ENCODE results near the gene VTA1.

VTA1 gene

GRCh38 chr6:142258757-142259156 lies 111.7 kb downstream of the VTA1 start:
- no peak for TF ChIP-seq EZH2phosphoT487 (IDR thresholded peaks at IDR 0.05; ENCODE audit: borderline replicate concordance)
- TF ChIP-seq CTCF (conservative IDR thresholded peaks at IDR 0.05; ENCODE audit: low read length) = no peak
- Histone ChIP-seq H3K4me2 (ENCODE audit: low read depth, low read length, poor library complexity, severe bottlenecking) (no peak overlapping the region), H3K9me3 (ENCODE audit: insufficient read depth, low read depth, low read length) (no peaks in the 10 kb centered on the region), H3K9ac (ENCODE audit: low read depth, low read length, poor library complexity, severe bottlenecking) (no peak overlapping the region), H3K4me3 (ENCODE audit: low read length, poor library complexity, severe bottlenecking) (no peak overlapping the region), H3K79me2 (ENCODE audit: insufficient read depth, low read length) (no peaks in the 10 kb centered on the region), H3K9me2 (replicated peaks; ENCODE audit: low read depth, low read length) (no peaks in the 10 kb centered on the region), H3F3A (ENCODE audit: low read depth) (no peaks in the 10 kb centered on the region), H3K27me3 (ENCODE audit: insufficient read depth, low read length, poor library complexity, severe bottlenecking) (no peaks in the 10 kb centered on the region), H4K20me1 (ENCODE audit: insufficient read depth, low read length, poor library complexity, severe bottlenecking) (no peaks in the 10 kb centered on the region), H3K4me1 (ENCODE audit: insufficient read depth, low read length, poor library complexity, severe bottlenecking) (peaks cover 12% of the 10 kb centered on the region), H2AFZ (ENCODE audit: low read length) (no peak overlapping the region), H3K36me3 (ENCODE audit: insufficient read depth, low read length) (no peaks in the 10 kb centered on the region)

- no peak overlapping the region for H3K4me3 ChIP-seq (ENCODE audit: low read length, poor library complexity, severe bottlenecking)
- no peak overlapping the region for H2AFZ ChIP-seq (ENCODE audit: low read length)
- H3K9ac ChIP-seq (ENCODE audit: low read depth, low read length, poor library complexity, severe bottlenecking) = no peak overlapping the region
- no peaks in the 10 kb centered on the region for H3K9me3 ChIP-seq (ENCODE audit: insufficient read depth, low read depth, low read length)
- no peaks in the 10 kb centered on the region for H3K36me3 ChIP-seq (ENCODE audit: insufficient read depth, low read length)
- H3K4me2 ChIP-seq (ENCODE audit: low read depth, low read length, poor library complexity, severe bottlenecking) = no peak overlapping the region
- H3K27me3 ChIP-seq (ENCODE audit: insufficient read depth, low read length, poor library complexity, severe bottlenecking) = no peaks in the 10 kb centered on the region
- H3K9me2 ChIP-seq (replicated peaks; ENCODE audit: low read depth, low read length) = no peaks in the 10 kb centered on the region
- no peak for TF ChIP-seq EZH2phosphoT487 (IDR thresholded peaks at IDR 0.05; ENCODE audit: borderline replicate concordance)
- H3F3A ChIP-seq (ENCODE audit: low read depth) = no peaks in the 10 kb centered on the region
- no peaks in the 10 kb centered on the region for H3K79me2 ChIP-seq (ENCODE audit: insufficient read depth, low read length)
- no peaks in the 10 kb centered on the region for H4K20me1 ChIP-seq (ENCODE audit: insufficient read depth, low read length, poor library complexity, severe bottlenecking)
- peaks cover 7% of the 10 kb centered on the region for H3K4me1 ChIP-seq (ENCODE audit: insufficient read depth, low read length, poor library complexity, severe bottlenecking)
These were observed 113.7 kb downstream of the VTA1 start for GRCh38 chr6:142260748-142261147.

- Histone ChIP-seq H3K9ac (ENCODE audit: low read depth, low read length, poor library complexity, severe bottlenecking) (no peak overlapping the region), H4K20me1 (ENCODE audit: insufficient read depth, low read length, poor library complexity, severe bottlenecking) (no peaks in the 10 kb centered on the region), H3K27me3 (ENCODE audit: insufficient read depth, low read length, poor library complexity, severe bottlenecking) (no peaks in the 10 kb centered on the region), H3K9me3 (ENCODE audit: insufficient read depth, low read depth, low read length) (no peaks in the 10 kb centered on the region), H3K4me3 (ENCODE audit: low read length, poor library complexity, severe bottlenecking) (no peak overlapping the region), H3K9me2 (replicated peaks; ENCODE audit: low read depth, low read length) (no peaks in the 10 kb centered on the region), H3K36me3 (ENCODE audit: insufficient read depth, low read length) (no peaks in the 10 kb centered on the region), H3F3A (ENCODE audit: low read depth) (no peaks in the 10 kb centered on the region), H2AFZ (ENCODE audit: low read length) (no peak overlapping the region), H3K4me1 (ENCODE audit: insufficient read depth, low read length, poor library complexity, severe bottlenecking) (no peaks in the 10 kb centered on the region), H3K4me2 (ENCODE audit: low read depth, low read length, poor library complexity, severe bottlenecking) (no peak overlapping the region), H3K79me2 (ENCODE audit: insufficient read depth, low read length) (no peaks in the 10 kb centered on the region)
- TF ChIP-seq EZH2phosphoT487 (IDR thresholded peaks at IDR 0.05; ENCODE audit: borderline replicate concordance) (no peak), CTCF (conservative IDR thresholded peaks at IDR 0.05; ENCODE audit: low read length) (no peak)
These were observed 115.2 kb downstream of the VTA1 start for GRCh38 chr6:142262231-142262630.

GRCh38 chr6:142265476-142265875 lies 118.4 kb downstream of the VTA1 start:
- Histone ChIP-seq H3K36me3 (ENCODE audit: insufficient read depth, low read length) (no peaks in the 10 kb centered on the region), H2AFZ (ENCODE audit: low read length) (no peak overlapping the region), H3K4me2 (ENCODE audit: low read depth, low read length, poor library complexity, severe bottlenecking) (no peak overlapping the region), H3F3A (ENCODE audit: low read depth) (no peaks in the 10 kb centered on the region), H3K9me3 (ENCODE audit: insufficient read depth, low read depth, low read length) (no peaks in the 10 kb centered on the region), H3K9ac (ENCODE audit: low read depth, low read length, poor library complexity, severe bottlenecking) (no peak overlapping the region), H3K9me2 (replicated peaks; ENCODE audit: low read depth, low read length) (no peaks in the 10 kb centered on the region), H4K20me1 (ENCODE audit: insufficient read depth, low read length, poor library complexity, severe bottlenecking) (no peaks in the 10 kb centered on the region), H3K4me3 (ENCODE audit: low read length, poor library complexity, severe bottlenecking) (no peak overlapping the region), H3K27me3 (ENCODE audit: insufficient read depth, low read length, poor library complexity, severe bottlenecking) (no peaks in the 10 kb centered on the region), H3K79me2 (ENCODE audit: insufficient read depth, low read length) (no peaks in the 10 kb centered on the region), H3K4me1 (ENCODE audit: insufficient read depth, low read length, poor library complexity, severe bottlenecking) (no peaks in the 10 kb centered on the region)
- TF ChIP-seq CTCF (conservative IDR thresholded peaks at IDR 0.05; ENCODE audit: low read length) = no peak
- no peak for TF ChIP-seq EZH2phosphoT487 (IDR thresholded peaks at IDR 0.05; ENCODE audit: borderline replicate concordance)
